GM12878 (cell line): Measurements from ENCODE around the gene SHB. TPM values are rescaled to one million over a fixed set of nuclear protein-coding genes. Genes with fewer than 3 reads are reported as not detected.

ENCODE experiments used
- ATAC-seq: fragments of 200-7000 bp; cut with Tn5 transposase; 3 replicates; pipeline ENCODE4 v1.9.1; 2020; ENCODE audit warnings: mild to moderate bottlenecking, moderate library complexity
- BruUV-seq: library from RNA; stranded (reverse); fragments of 400-500 nt; replicated peaks from 2 replicates; lab custom pipeline; 2021; lab: Mats Ljungman, UMichigan
- CTCF ChIA-PET: fragments of 300-600 bp; sonication (Branson Sonifier 250); formaldehyde crosslinking; extraction: SDS; loops from one replicate; lab custom pipeline; 2021; ENCODE audit warnings: inconsistent platforms; lab: Yijun Ruan, JAX
- POLR2A ChIA-PET: fragments of 350-600 bp; formaldehyde crosslinking; extraction: SDS; loops from one replicate; lab custom pipeline; 2021; ENCODE audit warnings: inconsistent platforms; lab: Charles Lee
- RAD21 ChIA-PET: fragments of 300-600 bp; sonication (Branson Sonifier 250); formaldehyde crosslinking; loops from one replicate; lab custom pipeline; 2023; ENCODE audit warnings: antibody characterized with exemption; ENCODE audit not compliant: unreplicated experiment; lab: Charles Lee
- SMC1A ChIA-PET: fragments of 300-600 bp; sonication (Branson Sonifier 250); formaldehyde crosslinking; loops from one replicate; lab custom pipeline; 2023; ENCODE audit not compliant: unreplicated experiment, uncharacterized antibody; lab: Charles Lee
- DNase-seq: peaks from one replicate; pipeline ENCODE4 v3.0.0-alpha.2; 2011; ENCODE audit warnings: low read depth, low spot score
- FAIRE-seq: peaks from 3 replicates; lab custom pipeline; 2011; peaks lifted over from hg19 to GRCh38; lab: Jason Lieb, UNC
- H2AFZ ChIP-seq: 2 replicates; pipeline ENCODE4 v1.6.0; 2011; ENCODE audit warnings: low read depth, low read length, control low read depth; ENCODE audit not compliant: control insufficient read depth
- H3K27ac ChIP-seq: 2 replicates; pipeline ENCODE4 v1.5.1; 2011; ENCODE audit warnings: control low read depth; ENCODE audit not compliant: control insufficient read depth, insufficient read depth
- H3K27me3 ChIP-seq, 2 experiments: replicated peaks in 1 of 2; 2 replicates each; pipeline versions ENCODE4 v1.6.0 to v1.6.1; 2011; ENCODE audit warnings: low read length in 1 of 2; ENCODE audit not compliant: control insufficient read depth in 2 of 2, insufficient read depth in 2 of 2
- H3K36me3 ChIP-seq, 2 experiments: 2 replicates each; pipeline ENCODE4 v1.5.1; 2011; ENCODE audit warnings: low read length in 1 of 2; ENCODE audit not compliant: control insufficient read depth in 2 of 2, insufficient read depth in 2 of 2
- H3K4me1 ChIP-seq: 2 replicates; pipeline ENCODE4 v1.6.1; 2011; ENCODE audit warnings: mild to moderate bottlenecking, low read length, moderate library complexity, mixed read lengths; ENCODE audit not compliant: control insufficient read depth, insufficient read depth
- H3K4me2 ChIP-seq: 2 replicates; pipeline ENCODE4 v1.6.0; 2011; ENCODE audit warnings: control low read depth; ENCODE audit not compliant: control insufficient read depth, insufficient read depth
- H3K4me3 ChIP-seq: fragments of 200-600 bp; sonication (generic); 2 replicates; pipeline ENCODE4 v1.5.1; 2016
- H3K79me2 ChIP-seq: 2 replicates; pipeline ENCODE4 v1.6.0; 2011; ENCODE audit warnings: low read length; ENCODE audit not compliant: control insufficient read depth, insufficient read depth
- H3K9ac ChIP-seq: 2 replicates; pipeline ENCODE4 v1.8.0; 2011; ENCODE audit warnings: low read length, control low read depth, mixed read lengths; ENCODE audit not compliant: control insufficient read depth, insufficient read depth
- H3K9me3 ChIP-seq: replicated peaks from 3 replicates; pipeline ENCODE4 v1.5.1; 2011; ENCODE audit warnings: mild to moderate bottlenecking, low read length; ENCODE audit not compliant: control insufficient read depth, insufficient read depth
- H4K20me1 ChIP-seq: 2 replicates; pipeline ENCODE4 v1.6.0; 2011; ENCODE audit not compliant: control insufficient read depth, insufficient read depth
- CHD4 ChIP-seq: fragments of 200-600 bp; sonication (generic); IDR thresholded peaks from 2 replicates; pipeline ENCODE4 v1.6.1; 2016; ENCODE audit warnings: mild to moderate bottlenecking
- E2F8 ChIP-seq: fragments of 450-650 bp; IDR thresholded peaks from 2 replicates; pipeline ENCODE4 v1.6.1; 2018; ENCODE audit warnings: mild to moderate bottlenecking, low read depth, moderate library complexity; ENCODE audit not compliant: partially characterized antibody
- MLLT1 ChIP-seq: fragments of 450-650 bp; IDR thresholded peaks from 2 replicates; pipeline ENCODE4 v1.6.1; 2016; ENCODE audit warnings: mild to moderate bottlenecking
- SREBF2 ChIP-seq: IDR thresholded peaks from 2 replicates; pipeline ENCODE4 v1.6.1; 2012; ENCODE audit warnings: mild to moderate bottlenecking, low read length
- STAT3 ChIP-seq: IDR thresholded peaks from 2 replicates; pipeline ENCODE4 v1.6.1; 2011; ENCODE audit warnings: low read depth, low read length, improper control_type of control experiment
- TCF12 ChIP-seq: IDR thresholded peaks from 2 replicates; pipeline ENCODE4 v1.6.1; 2011; ENCODE audit warnings: low read depth, mild to moderate bottlenecking, low read length
- USF2 ChIP-seq: IDR thresholded peaks from 2 replicates; pipeline ENCODE4 v1.6.1; 2011; ENCODE audit warnings: low read depth, low read length, improper control_type of control experiment, borderline replicate concordance
- ZNF207 ChIP-seq: fragments of 450-650 bp; IDR thresholded peaks from 2 replicates; pipeline ENCODE4 v1.6.1; 2014; ENCODE audit warnings: antibody characterized with exemption, mild to moderate bottlenecking, borderline replicate concordance
- ZNF217 ChIP-seq: fragments of 450-650 bp; IDR thresholded peaks from 2 replicates; pipeline ENCODE4 v1.6.1; 2017; ENCODE audit warnings: antibody characterized with exemption, mild to moderate bottlenecking
- WGBS: methylation state at CpG from one replicate; pipeline ENCODE4 v1.1.6; 2016; ENCODE audit warnings: low lambda C conversion rate; ENCODE audit not compliant: insufficient replicate concordance, insufficient coverage; ENCODE audit errors: missing lambda C conversion rate; 5-methylcytosine and 5-hydroxymethylcytosine counted together
- in situ Hi-C: fragments of 300-500 bp; cut with MboI; formaldehyde crosslinking; loops from 9 replicates; pipeline ENCODE4 v1.14.3; 2018; ENCODE audit warnings: mixed read lengths
- intact Hi-C: fragments of 100-400 bp; cut with micrococcal nuclease; formaldehyde crosslinking; loops from one replicate; pipeline ENCODE4 v1.14.2; 2022; ENCODE audit not compliant: unreplicated experiment
- polyA plus RNA-seq, 11 experiments: library from polyadenylated mRNA; depleted of rRNA in 4 of 11; unstranded in 6 of 11; stranded (reverse) in 5 of 11; fragments of >200 nt; fragmentation: Nextera tagmentation in 4 of 11; fragmentation: Illumina TruSeq in 1 of 11; extraction: Ambion mirVana in 4 of 11; extraction: Trizol in 1 of 11; gene quantifications; 1 replicate in 1 of 11; 2 replicates in 10 of 11; pipeline versions ENCODE4 v1.2.1 to v1.2.3, GENCODE V29; 2011 to 2016; ENCODE audit warnings: inconsistent platforms in 2 of 11, missing spikeins in 2 of 11, low read depth in 1 of 11
- total RNA-seq, 4 experiments: library from RNA; depleted of rRNA in 3 of 4; stranded (reverse); fragments of >200 nt in 3 of 4; fragmentation: Illumina TruSeq in 1 of 4; extraction: Trizol in 1 of 4; gene quantifications; 2 replicates each; pipeline versions ENCODE4 v1.2.1 to v1.2.3, GENCODE V29; 2013 to 2021

The SHB gene
- total and polyA plus RNA-seq, 10 of the 15 experiments (the other 5 are each of a cell fraction or from before 2014, with no cell fraction given), result 0.29 to 6.2 (median 1.3) TPM

GRCh38 chr9:37988602-37989001 lies 80.4 kb downstream of the SHB start:
- CTCF ChIA-PET, result no interaction called here
- 28% methylated on average over 2 of the region's 2 CpGs for WGBS
- RAD21 ChIA-PET, result interaction anchor here (0.6 to 1.1 kb wide), 3 partner anchors 37 to 80 kb away, joined by 3 to 4 read pairs (median 4); partner anchors contain the start of gene SHB
- H3K79me2 ChIP-seq, result no peaks in the 10 kb centered on the region
- DNase-seq (no peak), ATAC-seq (no peak), FAIRE-seq (no peak)
- H3K9me3 ChIP-seq, result no peaks in the 10 kb centered on the region
- peaks cover 18% of the 10 kb centered on the region for H3K4me1 ChIP-seq
- POLR2A ChIA-PET, result interaction anchor here (0.6 kb wide), 1 partner anchor 678 kb away, joined by 5 read pairs; no protein-coding TSS in a partner anchor
- no peak for TF ChIP-seq ZNF207
- TF ChIP-seq ZNF217, result 0 out of 2 replicates have a peak, but pooled peaks have one; percentile 36
- no peaks in the 10 kb centered on the region for H4K20me1 ChIP-seq
- H2AFZ ChIP-seq, result no peak overlapping the region
- no peak overlapping the region for H3K27ac ChIP-seq
- H3K27me3 ChIP-seq, result no peaks in the 10 kb centered on the region
- no peak overlapping the region for H3K9ac ChIP-seq
- in situ Hi-C loops (loop anchor here (25.0 kb wide), 1 partner anchor 1051 kb away; no protein-coding TSS in a partner anchor), intact Hi-C loops (no loop called here)
- SMC1A ChIA-PET, result interaction anchor here (0.6 to 1.3 kb wide), 4 partner anchors 9 to 577 kb away, joined by 3 read pairs; no protein-coding TSS in a partner anchor
- H3K36me3 ChIP-seq, result no peaks in the 10 kb centered on the region
- H3K4me2 ChIP-seq, result no peak overlapping the region
- H3K4me3 ChIP-seq, result no peak overlapping the region
- BruUV-seq, result no TSS peak

- H3K9ac ChIP-seq, result no peak overlapping the region
- in situ Hi-C loops, result loop anchor here (25.0 kb wide), 1 partner anchor 1051 kb away; no protein-coding TSS in a partner anchor
- no TSS peak for BruUV-seq
- ATAC-seq, result no peak
- intact Hi-C loops, result no loop called here
- no peak overlapping the region for H3K4me3 ChIP-seq
- H2AFZ ChIP-seq, result no peak overlapping the region
- no peak overlapping the region for H3K27ac ChIP-seq
- SMC1A ChIA-PET, result interaction anchor here (1.0 to 1.3 kb wide), 2 partner anchors 26 to 32 kb away, joined by 3 read pairs; no protein-coding TSS in a partner anchor
- RAD21 ChIA-PET, result interaction anchor here (0.6 to 1.1 kb wide), 3 partner anchors 36 to 81 kb away, joined by 3 to 4 read pairs (median 4); partner anchors contain the start of gene SHB
- no peaks in the 10 kb centered on the region for H3K79me2 ChIP-seq
- H3K9me3 ChIP-seq, result no peaks in the 10 kb centered on the region
- DNase-seq, result no peak
- H3K36me3 ChIP-seq, result no peaks in the 10 kb centered on the region
- no peaks in the 10 kb centered on the region for H3K27me3 ChIP-seq
- POLR2A ChIA-PET, result interaction anchor here (0.6 to 1.7 kb wide), 2 partner anchors 74 to 678 kb away, joined by 5 to 7 read pairs; no protein-coding TSS in a partner anchor
- WGBS, result 49% methylated on average over 5 of the region's 5 CpGs
- no peak for FAIRE-seq
- CTCF ChIA-PET, result interaction anchor here (1.8 kb wide), 1 partner anchor 21 kb away, joined by 6 read pairs; no protein-coding TSS in a partner anchor
- no peak overlapping the region for H3K4me2 ChIP-seq
- peaks cover 16% of the 10 kb centered on the region for H3K4me1 ChIP-seq
- no peaks in the 10 kb centered on the region for H4K20me1 ChIP-seq
- TF ChIP-seq SREBF2 (no peak), TCF12 (no peak), USF2 (no peak), STAT3 (no peak), MLLT1 (no peak), E2F8 (no peak), CHD4 (no peak)
Observed at GRCh38 chr9:37988041-37988440, 81.0 kb downstream of the SHB start.
